Transverse colon (tissue), 3 donors: ENCODE measurements around the gene LRCH3.

Experiments used
- EP300 ChIP-seq: sonication (generic); formaldehyde crosslinking; IDR thresholded peaks from one replicate; pipeline ENCODE4 v1.6.1; 2017; ENCODE audit warnings: antibody characterized with exemption, low read depth
- POLR2AphosphoS5 ChIP-seq, 3 donors: sonication (generic); formaldehyde crosslinking; IDR thresholded peaks; one replicate each; pipeline ENCODE4 v1.6.1; 2016; ENCODE audit warnings: antibody characterized with exemption in 3 of 3

- TF ChIP-seq POLR2AphosphoS5 (IDR thresholded peaks at IDR 0.05) = no peak
- no peak for TF ChIP-seq EP300
These were observed 44.2 kb upstream of the LRCH3 start for GRCh38 chr3:197746801-197747237.
